ENCODE data around the gene SMG5.

SMG5 gene

GRCh38 chr1:156293895-156294294 lies 11.3 kb upstream of the SMG5 start:
- Histone ChIP-seq H3K9me3 (ENCODE audit: control insufficient read depth in 1 of 2, low read length in 2 of 2) (no peaks in the 10 kb centered on the region), H3K4me3 (ENCODE audit: low read depth in 1 of 2, low read length in 2 of 2) (no peak overlapping the region), H3K4me1 (ENCODE audit: control insufficient read depth in 1 of 2, insufficient read depth in 2 of 2, low read length in 2 of 2) (peaks cover 6 to 14% of the 10 kb centered on the region in 2 donors), H3K27ac (ENCODE audit: low read length) (no peak overlapping the region), H3K27me3 (ENCODE audit: low read depth, low read length) (no peaks in the 10 kb centered on the region), H3K36me3 (ENCODE audit: control insufficient read depth in 1 of 2, insufficient read depth in 2 of 2, low read length in 2 of 2) (peaks cover 2 to 7% of the 10 kb centered on the region in 2 donors)

- Histone ChIP-seq H3K36me3 (ENCODE audit: control insufficient read depth in 1 of 2, insufficient read depth in 2 of 2, low read length in 2 of 2) (peaks cover 7 to 8% of the 10 kb centered on the region in 2 donors), H3K27ac (ENCODE audit: low read length) (no peak overlapping the region), H3K4me3 (ENCODE audit: low read depth in 1 of 2, low read length in 2 of 2) (no peak overlapping the region), H3K27me3 (ENCODE audit: low read depth, low read length) (no peaks in the 10 kb centered on the region), H3K4me1 (ENCODE audit: control insufficient read depth in 1 of 2, insufficient read depth in 2 of 2, low read length in 2 of 2) (peaks cover 6 to 14% of the 10 kb centered on the region in 2 donors), H3K9me3 (ENCODE audit: control insufficient read depth in 1 of 2, low read length in 2 of 2) (no peaks in the 10 kb centered on the region)
These were observed 10.4 kb upstream of the SMG5 start for GRCh38 chr1:156293098-156293434.

GRCh38 chr1:156291226-156292061 lies 8.8 kb upstream of the SMG5 start:
- H3K27me3 ChIP-seq (ENCODE audit: low read depth, low read length): no peaks in the 10 kb centered on the region
- no peaks in the 10 kb centered on the region for H3K9me3 ChIP-seq (ENCODE audit: control insufficient read depth in 1 of 2, low read length in 2 of 2)
- peaks cover 7 to 8% of the 10 kb centered on the region in 2 donors for H3K36me3 ChIP-seq (ENCODE audit: control insufficient read depth in 1 of 2, insufficient read depth in 2 of 2, low read length in 2 of 2)
- peak overlapping the region; percentile 79 for H3K27ac ChIP-seq (ENCODE audit: low read length)
- H3K4me3 ChIP-seq (ENCODE audit: low read depth in 1 of 2, low read length in 2 of 2): peak overlapping the region; percentile 66 to 72
- peaks cover 6 to 14% of the 10 kb centered on the region in 2 donors for H3K4me1 ChIP-seq (ENCODE audit: control insufficient read depth in 1 of 2, insufficient read depth in 2 of 2, low read length in 2 of 2)

GRCh38 chr1:156289857-156290256 lies 7.2 kb upstream of the SMG5 start:
- Histone ChIP-seq H3K4me3 (ENCODE audit: low read depth in 1 of 2, low read length in 2 of 2) (no peak overlapping the region), H3K27me3 (ENCODE audit: low read depth, low read length) (no peaks in the 10 kb centered on the region), H3K36me3 (ENCODE audit: control insufficient read depth in 1 of 2, insufficient read depth in 2 of 2, low read length in 2 of 2) (peaks cover 7 to 8% of the 10 kb centered on the region in 2 donors), H3K9me3 (ENCODE audit: control insufficient read depth in 1 of 2, low read length in 2 of 2) (no peaks in the 10 kb centered on the region), H3K27ac (ENCODE audit: low read length) (no peak overlapping the region), H3K4me1 (ENCODE audit: control insufficient read depth in 1 of 2, insufficient read depth in 2 of 2, low read length in 2 of 2) (peaks cover 4 to 6% of the 10 kb centered on the region in 2 donors)

GRCh38 chr1:156286061-156286460 lies 3.4 kb upstream of the SMG5 start:
- Histone ChIP-seq H3K27ac (ENCODE audit: low read length) (no peak overlapping the region), H3K4me3 (ENCODE audit: low read depth in 1 of 2, low read length in 2 of 2) (no peak overlapping the region), H3K9me3 (ENCODE audit: control insufficient read depth in 1 of 2, low read length in 2 of 2) (no peaks in the 10 kb centered on the region), H3K36me3 (ENCODE audit: control insufficient read depth in 1 of 2, insufficient read depth in 2 of 2, low read length in 2 of 2) (peaks cover 0 to 11% of the 10 kb centered on the region in 2 donors), H3K4me1 (ENCODE audit: control insufficient read depth in 1 of 2, insufficient read depth in 2 of 2, low read length in 2 of 2) (peaks cover 16 to 23% of the 10 kb centered on the region in 2 donors), H3K27me3 (ENCODE audit: low read depth, low read length) (no peaks in the 10 kb centered on the region)

GRCh38 chr1:156285437-156285836 lies 2.8 kb upstream of the SMG5 start:
- H3K36me3 ChIP-seq (ENCODE audit: control insufficient read depth in 1 of 2, insufficient read depth in 2 of 2, low read length in 2 of 2): peaks cover 0 to 11% of the 10 kb centered on the region in 2 donors
- no peak overlapping the region for H3K27ac ChIP-seq (ENCODE audit: low read length)
- H3K4me1 ChIP-seq (ENCODE audit: control insufficient read depth in 1 of 2, insufficient read depth in 2 of 2, low read length in 2 of 2): peaks cover 16 to 28% of the 10 kb centered on the region in 2 donors
- no peaks in the 10 kb centered on the region for H3K27me3 ChIP-seq (ENCODE audit: low read depth, low read length)
- no peak overlapping the region for H3K4me3 ChIP-seq (ENCODE audit: low read depth in 1 of 2, low read length in 2 of 2)
- H3K9me3 ChIP-seq (ENCODE audit: control insufficient read depth in 1 of 2, low read length in 2 of 2): no peaks in the 10 kb centered on the region

- H3K27ac ChIP-seq (ENCODE audit: low read length): no peak overlapping the region
These were observed 2.1 kb upstream of the SMG5 start for GRCh38 chr1:156284757-156285156.

GRCh38 chr1:156284112-156284511 lies 1.5 kb upstream of the SMG5 start, which contains the start of gene TMEM79:
TMEM79 (plus strand) TSS chr1:156284325; CDS start chr1:156285227, 902 bp downstream.
- peaks cover 4 to 10% of the 10 kb centered on the region in 2 donors for H3K36me3 ChIP-seq (ENCODE audit: control insufficient read depth in 1 of 2, insufficient read depth in 2 of 2, low read length in 2 of 2)
- peaks cover 16 to 28% of the 10 kb centered on the region in 2 donors for H3K4me1 ChIP-seq (ENCODE audit: control insufficient read depth in 1 of 2, insufficient read depth in 2 of 2, low read length in 2 of 2)
- H3K27me3 ChIP-seq (ENCODE audit: low read depth, low read length): no peaks in the 10 kb centered on the region
- H3K9me3 ChIP-seq (ENCODE audit: control insufficient read depth in 1 of 2, low read length in 2 of 2): no peaks in the 10 kb centered on the region
- peak within 1 kb of the TSS; percentile 80 to 95 for H3K4me3 ChIP-seq (ENCODE audit: low read depth in 1 of 2, low read length in 2 of 2)
- peak within 1 kb of the TSS; percentile 88 for H3K27ac ChIP-seq (ENCODE audit: low read length)

More at GRCh38 chr1:156284757-156285156, 2.1 kb upstream of the SMG5 start:
- H3K4me3 ChIP-seq (ENCODE audit: low read depth in 1 of 2, low read length in 2 of 2): no peak overlapping the region
- peaks cover 4 to 11% of the 10 kb centered on the region in 2 donors for H3K36me3 ChIP-seq (ENCODE audit: control insufficient read depth in 1 of 2, insufficient read depth in 2 of 2, low read length in 2 of 2)
- H3K4me1 ChIP-seq (ENCODE audit: control insufficient read depth in 1 of 2, insufficient read depth in 2 of 2, low read length in 2 of 2): peaks cover 16 to 28% of the 10 kb centered on the region in 2 donors
- no peaks in the 10 kb centered on the region for H3K27me3 ChIP-seq (ENCODE audit: low read depth, low read length)
- H3K9me3 ChIP-seq (ENCODE audit: control insufficient read depth in 1 of 2, low read length in 2 of 2): no peaks in the 10 kb centered on the region

- Histone ChIP-seq H3K9me3 (ENCODE audit: control insufficient read depth in 1 of 2, low read length in 2 of 2) (no peaks in the 10 kb centered on the region), H3K27ac (ENCODE audit: low read length) (peak overlapping the region; percentile 88), H3K4me1 (ENCODE audit: control insufficient read depth in 1 of 2, insufficient read depth in 2 of 2, low read length in 2 of 2) (peaks cover 16 to 28% of the 10 kb centered on the region in 2 donors), H3K4me3 (ENCODE audit: low read depth in 1 of 2, low read length in 2 of 2) (peak overlapping the region; percentile 80 to 95), H3K27me3 (ENCODE audit: low read depth, low read length) (no peaks in the 10 kb centered on the region), H3K36me3 (ENCODE audit: control insufficient read depth in 1 of 2, insufficient read depth in 2 of 2, low read length in 2 of 2) (peaks cover 4 to 8% of the 10 kb centered on the region in 2 donors)
These were observed 896 bp upstream of the SMG5 start for GRCh38 chr1:156283521-156283920.

GRCh38 chr1:156281693-156282478 lies 739 bp downstream of the SMG5 start:
- no peaks in the 10 kb centered on the region for H3K9me3 ChIP-seq (ENCODE audit: control insufficient read depth in 1 of 2, low read length in 2 of 2)
- peaks cover 16 to 23% of the 10 kb centered on the region in 2 donors for H3K36me3 ChIP-seq (ENCODE audit: control insufficient read depth in 1 of 2, insufficient read depth in 2 of 2, low read length in 2 of 2)
- H3K4me3 ChIP-seq (ENCODE audit: low read depth in 1 of 2, low read length in 2 of 2): peak overlapping the region; percentile 80 to 95
- peak overlapping the region; percentile 70 for H3K27ac ChIP-seq (ENCODE audit: low read length)
- peaks cover 16 to 28% of the 10 kb centered on the region in 2 donors for H3K4me1 ChIP-seq (ENCODE audit: control insufficient read depth in 1 of 2, insufficient read depth in 2 of 2, low read length in 2 of 2)
- H3K27me3 ChIP-seq (ENCODE audit: low read depth, low read length): no peaks in the 10 kb centered on the region

GRCh38 chr1:156281281-156281680 lies 1.3 kb downstream of the SMG5 start:
- H3K36me3 ChIP-seq (ENCODE audit: control insufficient read depth in 1 of 2, insufficient read depth in 2 of 2, low read length in 2 of 2): peaks cover 22 to 29% of the 10 kb centered on the region in 2 donors
- H3K4me1 ChIP-seq (ENCODE audit: control insufficient read depth in 1 of 2, insufficient read depth in 2 of 2, low read length in 2 of 2): peaks cover 16 to 28% of the 10 kb centered on the region in 2 donors
- peak overlapping the region; percentile 80 to 95 for H3K4me3 ChIP-seq (ENCODE audit: low read depth in 1 of 2, low read length in 2 of 2)
- H3K9me3 ChIP-seq (ENCODE audit: control insufficient read depth in 1 of 2, low read length in 2 of 2): no peaks in the 10 kb centered on the region
- no peaks in the 10 kb centered on the region for H3K27me3 ChIP-seq (ENCODE audit: low read depth, low read length)
- H3K27ac ChIP-seq (ENCODE audit: low read length): peak overlapping the region; percentile 70

Measured in muscle layer of duodenum (tissue), 2 donors.